T-cell (primary cell): ENCODE data around the gene CDKN2B. TPM values are rescaled to one million over a fixed set of nuclear protein-coding genes. Genes with fewer than 3 reads are reported as not detected.
A peak's percentile ranks its signal among the peaks of the same experiment; 100 is the strongest.

ENCODE experiments used
- ATAC-seq, 4 experiments: fragments of 200-7000 bp in 3 of 4; fragments of 150-1000 bp in 1 of 4; cut with Tn5 transposase; replicated peaks in 1 of 4; 1 replicate in 3 of 4; 2 replicates in 1 of 4; pipeline ENCODE4 v1.10.0; 2021; ENCODE audit warnings: moderate library complexity in 3 of 4, mild to moderate bottlenecking in 2 of 4, moderate number of reproducible peaks in 1 of 4
- CTCF ChIA-PET, 2 donors: fragments of 300-600 bp; sonication (Branson Sonifier 250); formaldehyde crosslinking; loops; one replicate each; lab custom pipeline; 2022; ENCODE audit warnings: antibody characterized with exemption in 2 of 2; lab: Charles Lee
- POLR2A ChIA-PET, 2 donors: fragments of 300-600 bp; sonication (Branson Sonifier 250); formaldehyde crosslinking; loops; one replicate each; lab custom pipeline; 2022; ENCODE audit warnings: antibody characterized with exemption in 2 of 2; lab: Charles Lee
- DNase-seq, 35 experiments: peaks; one replicate each; pipeline versions ENCODE4 v3.0.0 to v3.0.0-alpha.2; 2013 to 2023
- H3K27ac ChIP-seq: one replicate; pipeline ENCODE4 v1.5.1; 2013; ENCODE audit warnings: low read length
- H3K27me3 ChIP-seq, 2 experiments: replicated peaks in 1 of 2; 1 replicate in 1 of 2; 2 replicates in 1 of 2; pipeline versions ENCODE4 v1.6.1 to v1.7.0; 2013; ENCODE audit warnings: low read length in 1 of 2, mixed read lengths in 1 of 2; ENCODE audit not compliant: control insufficient read depth in 2 of 2, insufficient read depth in 2 of 2; ENCODE audit errors: extremely low read depth in 1 of 2
- H3K36me3 ChIP-seq, 2 donors: 1 replicate in 1 of 2; 2 replicates in 1 of 2; pipeline versions ENCODE4 v1.6.1 to v1.7.0; 2013; ENCODE audit warnings: low read length in 1 of 2; ENCODE audit not compliant: control insufficient read depth in 2 of 2, insufficient read depth in 1 of 2; ENCODE audit errors: extremely low read depth in 1 of 2
- H3K4me1 ChIP-seq, 2 experiments: 1 replicate in 1 of 2; 2 replicates in 1 of 2; pipeline versions ENCODE4 v1.6.1 to v1.7.0; 2013; ENCODE audit warnings: low read length in 2 of 2, mixed read lengths in 1 of 2; ENCODE audit not compliant: insufficient read depth in 2 of 2, control insufficient read depth in 1 of 2; ENCODE audit errors: extremely low read depth in 1 of 2
- H3K4me3 ChIP-seq, 2 donors: 1 replicate in 1 of 2; 2 replicates in 1 of 2; pipeline versions ENCODE4 v1.5.1 to v1.7.0; 2013; ENCODE audit warnings: mild to moderate bottlenecking in 2 of 2, low read length in 1 of 2, moderate library complexity in 1 of 2; ENCODE audit not compliant: control insufficient read depth in 1 of 2; ENCODE audit errors: extremely low read depth in 1 of 2
- H3K9me3 ChIP-seq: 2 replicates; pipeline ENCODE4 v1.7.0; 2013
- H3K27ac Mint-ChIP-seq, 2 donors: one replicate each; pipeline ENCODE4 v1.8.0; 2020 to 2021; ENCODE audit warnings: mild to moderate bottlenecking in 2 of 2, mixed read lengths in 2 of 2
- H3K27me3 Mint-ChIP-seq, 2 donors: one replicate each; pipeline ENCODE4 v1.8.0; 2021 to 2022; ENCODE audit warnings: mixed read lengths in 2 of 2
- H3K36me3 Mint-ChIP-seq: one replicate; pipeline ENCODE4 v1.8.0; 2021; ENCODE audit warnings: mixed read lengths
- H3K4me1 Mint-ChIP-seq, 3 donors: one replicate each; pipeline ENCODE4 v1.8.0; 2020 to 2022; ENCODE audit warnings: mixed read lengths in 3 of 3, mild to moderate bottlenecking in 1 of 3
- H3K4me3 Mint-ChIP-seq, 3 donors: one replicate each; pipeline ENCODE4 v1.8.0; 2020 to 2022; ENCODE audit warnings: mild to moderate bottlenecking in 3 of 3, mixed read lengths in 3 of 3, moderate library complexity in 3 of 3
- H3K9me3 Mint-ChIP-seq, 3 donors: one replicate each; pipeline ENCODE4 v1.8.0; 2020 to 2022; ENCODE audit warnings: mixed read lengths in 3 of 3
- WGBS: methylation state at CpG from one replicate; pipeline ENCODE4 v1.1.5; 2013; ENCODE audit warnings: missing lambda C conversion rate; ENCODE audit not compliant: insufficient coverage; 5-methylcytosine and 5-hydroxymethylcytosine counted together
- total RNA-seq, 35 experiments: library from RNA in 6 of 35; stranded (reverse) in 6 of 35; fragments of 120-200 nt in 1 of 35; gene quantifications; one replicate each; pipeline versions ENCODE4 v1.2.1 to v1.2.4 and lab custom pipeline; 2013 to 2026

CDKN2B gene
- total RNA-seq, 5 donors from 2014 or later (not counting 1 experiment from before 2014, with no cell fraction given) = 0.33 to 4.4 (median 1.4) TPM

DNA sequence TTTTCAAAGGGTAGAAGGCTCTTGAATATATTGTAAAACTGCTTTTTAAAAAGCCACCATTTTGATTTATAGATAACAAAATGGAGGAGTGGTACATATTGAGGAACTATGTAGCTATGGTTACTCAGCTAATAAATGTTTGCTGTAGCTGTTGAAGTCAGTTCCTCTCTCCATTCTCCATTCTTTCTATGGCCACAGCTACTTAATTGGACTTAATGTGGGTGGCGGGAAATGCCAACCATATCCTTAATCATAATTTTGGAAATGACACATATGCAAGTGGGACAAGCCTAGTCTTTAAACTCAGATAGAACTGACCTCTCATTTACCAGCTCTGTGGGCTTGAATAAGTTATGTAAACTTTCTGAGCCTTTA lies 25.6 kb downstream of the CDKN2B start:
- Histone ChIP-seq H3K9me3 (no peaks in the 10 kb centered on the region), H3K4me3 (no peak overlapping the region), H3K36me3 (no peaks in the 10 kb centered on the region), H3K4me1 (no peaks in the 10 kb centered on the region), H3K27me3 (peaks cover 4 to 18% of the 10 kb centered on the region in 2 experiments), H3K27ac (no peak overlapping the region)
- ChIA-PET POLR2A (interaction anchor here in 1 of 2 donors (0.6 kb wide), 1 partner anchor 67 kb away, joined by 3 read pairs; no protein-coding TSS in a partner anchor), CTCF (interaction anchor here (1.0 to 2.0 kb wide), 3 partner anchors 11 to 136 kb away, joined by 3 to 5 read pairs (median 3); partner anchors contain the start of genes CDKN2A (in 1 of the 2), CDKN2B (in 1 of the 2) and CDKN2B-AS1 (in 1 of the 2))
- no peak for DNase-seq
- no peak overlapping the region for H3K27ac Mint-ChIP-seq
- no peak overlapping the region for H3K4me3 Mint-ChIP-seq
- peaks cover 0 to 2% (median 0%) of the 10 kb centered on the region in 3 donors for H3K4me1 Mint-ChIP-seq
- H3K27me3 Mint-ChIP-seq = peaks cover 60 to 69% of the 10 kb centered on the region in 2 donors
- WGBS = no CpG with 5 or more reads among the region's 1 CpG
- H3K9me3 Mint-ChIP-seq = peaks cover 0 to 5% (median 0%) of the 10 kb centered on the region in 3 donors
- ATAC-seq = no peak
- H3K36me3 Mint-ChIP-seq = no peaks in the 10 kb centered on the region

GRCh38 chr9:21982861-21983560 lies 26.1 kb downstream of the CDKN2B start:
- no peaks in the 10 kb centered on the region for H3K36me3 ChIP-seq
- no peak overlapping the region for H3K4me3 ChIP-seq
- no peak for ATAC-seq
- POLR2A ChIA-PET = interaction anchor here in 1 of 2 donors (0.5 to 0.6 kb wide), 2 partner anchors 13 to 67 kb away, joined by 3 to 5 read pairs; no protein-coding TSS in a partner anchor
- no peak for DNase-seq
- H3K4me1 Mint-ChIP-seq = peaks cover 0 to 2% (median 0%) of the 10 kb centered on the region in 3 donors
- H3K27me3 Mint-ChIP-seq = peaks cover 58 to 67% of the 10 kb centered on the region in 2 donors
- H3K9me3 ChIP-seq = no peaks in the 10 kb centered on the region
- no peaks in the 10 kb centered on the region for H3K4me1 ChIP-seq
- H3K36me3 Mint-ChIP-seq = no peaks in the 10 kb centered on the region
- CTCF ChIA-PET = interaction anchor here (0.5 to 1.2 kb wide), 6 partner anchors 8 to 221 kb away, joined by 3 read pairs; partner anchors contain the start of genes CDKN2A (in 1 of the 2) and CDKN2B-AS1 (in 1 of the 2)
- peaks cover 4 to 18% of the 10 kb centered on the region in 2 experiments for H3K27me3 ChIP-seq
- H3K9me3 Mint-ChIP-seq = peaks cover 0 to 5% (median 0%) of the 10 kb centered on the region in 3 donors
- H3K27ac ChIP-seq = no peak overlapping the region
- H3K4me3 Mint-ChIP-seq = no peak overlapping the region
- no CpG with 5 or more reads among the region's 1 CpG for WGBS
- no peak overlapping the region for H3K27ac Mint-ChIP-seq

- Histone ChIP-seq H3K9me3 (no peaks in the 10 kb centered on the region), H3K4me1 (no peaks in the 10 kb centered on the region), H3K27ac (no peak overlapping the region), H3K4me3 (no peak overlapping the region), H3K27me3 (peaks cover 7 to 17% of the 10 kb centered on the region in 2 experiments), H3K36me3 (no peaks in the 10 kb centered on the region)
- Mint-ChIP-seq H3K27me3 (peaks cover 60 to 68% of the 10 kb centered on the region in 2 donors), H3K36me3 (no peaks in the 10 kb centered on the region), H3K27ac (no peak overlapping the region), H3K4me3 (no peak overlapping the region), H3K9me3 (peaks cover 0 to 5% (median 0%) of the 10 kb centered on the region in 3 donors), H3K4me1 (peaks cover 0 to 2% (median 0%) of the 10 kb centered on the region in 3 donors)
- DNase-seq (no peak), ATAC-seq (no peak)
- POLR2A ChIA-PET = interaction anchor here in 1 of 2 donors (0.5 kb wide), 1 partner anchor 12 kb away, joined by 5 read pairs; the partner anchor contains the start of gene CDKN2B-AS1
- CTCF ChIA-PET = interaction anchor here (0.6 to 1.0 kb wide), 4 partner anchors 9 to 222 kb away, joined by 3 read pairs; no protein-coding TSS in a partner anchor
- WGBS = no CpG with 5 or more reads among the region's 1 CpG
Measured at GRCh38 chr9:21982391-21982790, 26.7 kb downstream of the CDKN2B start.

GRCh38 chr9:21976334-21976875 lies 32.7 kb downstream of the CDKN2B start:
- CTCF ChIA-PET = interaction anchor here in 1 of 2 donors (0.9 kb wide), 2 partner anchors 8 to 32 kb away, joined by 3 to 4 read pairs; partner anchors contain the start of gene CDKN2B
- H3K4me1 ChIP-seq = peaks cover 9 to 26% of the 10 kb centered on the region in 2 experiments
- H3K4me3 Mint-ChIP-seq = no peak overlapping the region
- H3K27me3 Mint-ChIP-seq = peaks cover 81 to 84% of the 10 kb centered on the region in 2 donors
- H3K36me3 Mint-ChIP-seq = no peaks in the 10 kb centered on the region
- peaks cover 22 to 42% of the 10 kb centered on the region in 2 experiments for H3K27me3 ChIP-seq
- H3K4me3 ChIP-seq = no peak overlapping the region
- DNase-seq = no peak
- H3K27ac ChIP-seq = no peak overlapping the region
- H3K9me3 Mint-ChIP-seq = peaks cover 0 to 5% (median 0%) of the 10 kb centered on the region in 3 donors
- ATAC-seq = no peak
- H3K36me3 ChIP-seq = no peaks in the 10 kb centered on the region
- H3K4me1 Mint-ChIP-seq = peaks cover 16 to 27% (median 18%) of the 10 kb centered on the region in 3 donors
- no peaks in the 10 kb centered on the region for H3K9me3 ChIP-seq
- WGBS = 30% methylated on average over 6 of the region's 19 CpGs
- POLR2A ChIA-PET = interaction anchor here in 1 of 2 donors (0.7 kb wide), 1 partner anchor 53 kb away, joined by 3 read pairs; no protein-coding TSS in a partner anchor
- no peak overlapping the region for H3K27ac Mint-ChIP-seq

- Histone ChIP-seq H3K27ac (no peak overlapping the region), H3K9me3 (no peaks in the 10 kb centered on the region), H3K27me3 (peaks cover 26 to 53% of the 10 kb centered on the region in 2 experiments), H3K4me1 (peaks cover 9 to 33% of the 10 kb centered on the region in 2 experiments), H3K36me3 (no peaks in the 10 kb centered on the region), H3K4me3 (peak overlapping the region; percentile 43 to 73)
- ATAC-seq (peak; percentile 68 to 80 (median 72)), DNase-seq (peak in 14 of 35 experiments; percentile 12 to 52 (median 24))
- under 1% methylated on average over 37 of the region's 51 CpGs for WGBS
- CTCF ChIA-PET = interaction anchor here in 1 of 2 donors (1.0 kb wide), 1 partner anchor 12 kb away, joined by 3 read pairs; no protein-coding TSS in a partner anchor
- Mint-ChIP-seq H3K27me3 (peaks cover 85 to 87% of the 10 kb centered on the region in 2 donors), H3K27ac (peak overlapping the region in 1 of 2 donors; percentile 63), H3K9me3 (peaks cover 0 to 6% (median 5%) of the 10 kb centered on the region in 3 donors), H3K36me3 (peaks cover 3% of the 10 kb centered on the region), H3K4me1 (peaks cover 18 to 31% (median 20%) of the 10 kb centered on the region in 3 donors), H3K4me3 (peak overlapping the region; percentile 57 to 85 (median 76))
- POLR2A ChIA-PET = interaction anchor here in 1 of 2 donors (0.6 kb wide), 1 partner anchor 281 kb away, joined by 3 read pairs; no protein-coding TSS in a partner anchor
Measured at GRCh38 chr9:21974722-21975409, 34.2 kb downstream of the CDKN2B start.
